OCI-LY7 (cell line): Measurements from ENCODE around the gene TEX13B.

Source experiments
- EZH2phosphoT487 ChIP-seq: fragments of 200-600 bp; sonication (generic); IDR thresholded peaks from 2 replicates; pipeline ENCODE4 v1.6.1; 2018; ENCODE audit warnings: low read depth, borderline replicate concordance, mild to moderate bottlenecking, mixed run types, antibody characterized with exemption, low read length, moderate library complexity, mixed read lengths
- TF ChIP-seq, protein P1 (sequence below): fragments of 200-600 bp; sonication (generic); conservative IDR thresholded peaks from 2 replicates; pipeline ENCODE4 v1.5.1; 2014; ENCODE audit warnings: mild to moderate bottlenecking, antibody characterized with exemption, low read length, moderate library complexity, mixed read lengths

DNA sequence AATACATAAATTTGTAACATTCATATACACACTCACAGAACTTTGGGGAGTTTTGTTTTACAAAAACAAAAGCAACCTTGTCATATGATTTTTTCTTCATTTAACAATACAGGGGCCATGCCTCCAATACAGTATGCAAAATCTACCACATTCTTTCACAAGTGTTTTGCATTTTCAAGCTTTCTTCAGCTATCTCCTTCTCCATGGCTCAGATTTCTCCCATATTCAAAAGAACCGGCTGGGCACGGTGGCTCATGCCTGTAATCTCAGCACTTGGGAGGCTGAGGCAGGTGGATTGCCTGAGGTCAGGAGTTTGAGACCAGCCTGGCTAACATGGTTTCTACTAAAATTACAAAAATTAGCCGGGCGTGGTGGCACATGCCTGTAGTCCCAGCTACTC, 4.1 kb downstream of the TEX13B start:
- TF ChIP-seq, protein P1, sequence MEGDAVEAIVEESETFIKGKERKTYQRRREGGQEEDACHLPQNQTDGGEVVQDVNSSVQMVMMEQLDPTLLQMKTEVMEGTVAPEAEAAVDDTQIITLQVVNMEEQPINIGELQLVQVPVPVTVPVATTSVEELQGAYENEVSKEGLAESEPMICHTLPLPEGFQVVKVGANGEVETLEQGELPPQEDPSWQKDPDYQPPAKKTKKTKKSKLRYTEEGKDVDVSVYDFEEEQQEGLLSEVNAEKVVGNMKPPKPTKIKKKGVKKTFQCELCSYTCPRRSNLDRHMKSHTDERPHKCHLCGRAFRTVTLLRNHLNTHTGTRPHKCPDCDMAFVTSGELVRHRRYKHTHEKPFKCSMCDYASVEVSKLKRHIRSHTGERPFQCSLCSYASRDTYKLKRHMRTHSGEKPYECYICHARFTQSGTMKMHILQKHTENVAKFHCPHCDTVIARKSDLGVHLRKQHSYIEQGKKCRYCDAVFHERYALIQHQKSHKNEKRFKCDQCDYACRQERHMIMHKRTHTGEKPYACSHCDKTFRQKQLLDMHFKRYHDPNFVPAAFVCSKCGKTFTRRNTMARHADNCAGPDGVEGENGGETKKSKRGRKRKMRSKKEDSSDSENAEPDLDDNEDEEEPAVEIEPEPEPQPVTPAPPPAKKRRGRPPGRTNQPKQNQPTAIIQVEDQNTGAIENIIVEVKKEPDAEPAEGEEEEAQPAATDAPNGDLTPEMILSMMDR: no peak
- no peak for TF ChIP-seq EZH2phosphoT487
